ENCODE results near the gene IDUA.
"Not testable (repeated sequence)": the region's sequence is repeated elsewhere in the genome, so short reads cannot be mapped to it uniquely, and the experiment has no call there.

IDUA gene

DNA sequence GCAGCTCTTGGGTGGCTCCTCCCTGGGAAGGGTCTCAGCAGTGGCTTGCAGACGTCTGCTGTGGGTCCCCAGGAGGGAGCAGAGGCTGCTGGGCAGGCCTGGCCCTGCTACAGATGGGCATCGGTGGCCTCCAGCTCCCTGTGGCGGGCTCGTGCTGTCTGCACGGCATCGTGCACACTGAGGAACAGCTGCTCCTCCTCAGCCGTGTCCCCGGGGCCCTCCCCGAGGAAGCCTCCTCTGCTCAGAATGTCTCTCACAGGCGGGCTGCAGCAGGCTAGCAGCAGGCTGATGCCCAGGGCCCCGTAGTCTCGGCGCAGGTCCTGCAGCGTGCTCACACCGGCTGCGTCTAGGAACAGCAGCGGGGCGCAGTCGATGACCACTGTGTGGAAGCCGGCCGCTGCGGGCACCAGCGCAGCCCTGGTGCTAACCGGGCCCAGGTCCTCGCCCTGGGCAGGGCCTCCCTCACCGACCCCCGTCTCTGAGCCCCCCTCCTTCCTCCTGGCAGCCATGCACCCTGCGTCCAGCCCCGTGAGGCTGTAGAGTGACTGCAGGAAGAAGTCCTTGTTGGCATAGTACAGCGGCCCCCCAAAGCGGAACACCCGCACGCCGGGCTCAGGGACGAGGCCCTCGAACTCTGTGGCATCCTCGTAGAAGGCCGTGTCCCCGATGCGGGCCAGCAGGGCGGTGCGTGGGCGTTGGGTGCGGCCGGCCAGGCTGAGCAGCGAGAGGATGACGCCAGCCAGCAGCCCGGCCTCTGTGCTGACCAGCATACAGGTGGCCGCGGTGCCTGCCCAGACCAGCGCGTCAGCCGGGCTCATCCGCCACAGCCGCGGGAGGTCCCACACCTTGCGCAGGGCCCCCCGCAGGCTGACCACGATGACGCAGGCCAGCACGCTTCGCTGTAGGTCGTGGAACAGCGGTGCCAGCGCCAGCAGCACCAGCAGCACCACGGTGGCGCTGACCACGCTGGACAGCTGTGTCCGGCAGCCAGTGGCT is 2.2 kb downstream of the IDUA start:
- DNase-seq: no peak

GRCh38 chr4:989722-990471 is 3.1 kb downstream of the IDUA start:
- no peak for DNase-seq

DNA sequence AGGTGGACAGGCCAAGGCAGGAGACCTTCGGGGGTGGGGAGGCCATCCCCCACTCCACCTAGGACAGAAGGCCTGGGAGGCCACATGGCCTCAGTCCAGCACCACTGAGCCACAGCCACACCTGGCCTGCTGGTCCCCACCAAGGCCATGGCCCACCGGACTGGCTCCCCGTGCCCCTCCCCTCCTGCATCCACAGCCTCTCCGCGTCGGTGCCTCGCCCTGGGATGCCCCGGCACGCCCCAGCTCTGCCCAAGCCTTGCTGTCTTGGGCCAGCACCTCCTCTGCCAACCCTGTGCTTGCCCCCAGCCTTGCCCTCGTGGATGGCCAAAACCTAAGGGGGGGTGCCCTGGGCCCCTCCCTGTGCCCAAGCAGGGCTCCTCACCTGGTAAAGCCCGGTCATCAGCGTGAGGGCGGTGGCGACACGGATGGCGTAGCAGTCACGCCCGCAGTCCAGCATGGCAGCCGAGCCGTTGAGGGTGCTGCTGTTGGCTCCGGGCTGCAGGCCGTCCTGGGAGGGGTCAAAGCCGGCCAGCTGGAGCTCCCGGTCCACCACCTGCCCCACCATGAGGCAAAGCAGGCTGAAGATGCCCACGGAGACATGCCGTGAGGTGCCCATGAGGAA is 4.0 kb downstream of the IDUA start:
- DNase-seq: no peak

DNA sequence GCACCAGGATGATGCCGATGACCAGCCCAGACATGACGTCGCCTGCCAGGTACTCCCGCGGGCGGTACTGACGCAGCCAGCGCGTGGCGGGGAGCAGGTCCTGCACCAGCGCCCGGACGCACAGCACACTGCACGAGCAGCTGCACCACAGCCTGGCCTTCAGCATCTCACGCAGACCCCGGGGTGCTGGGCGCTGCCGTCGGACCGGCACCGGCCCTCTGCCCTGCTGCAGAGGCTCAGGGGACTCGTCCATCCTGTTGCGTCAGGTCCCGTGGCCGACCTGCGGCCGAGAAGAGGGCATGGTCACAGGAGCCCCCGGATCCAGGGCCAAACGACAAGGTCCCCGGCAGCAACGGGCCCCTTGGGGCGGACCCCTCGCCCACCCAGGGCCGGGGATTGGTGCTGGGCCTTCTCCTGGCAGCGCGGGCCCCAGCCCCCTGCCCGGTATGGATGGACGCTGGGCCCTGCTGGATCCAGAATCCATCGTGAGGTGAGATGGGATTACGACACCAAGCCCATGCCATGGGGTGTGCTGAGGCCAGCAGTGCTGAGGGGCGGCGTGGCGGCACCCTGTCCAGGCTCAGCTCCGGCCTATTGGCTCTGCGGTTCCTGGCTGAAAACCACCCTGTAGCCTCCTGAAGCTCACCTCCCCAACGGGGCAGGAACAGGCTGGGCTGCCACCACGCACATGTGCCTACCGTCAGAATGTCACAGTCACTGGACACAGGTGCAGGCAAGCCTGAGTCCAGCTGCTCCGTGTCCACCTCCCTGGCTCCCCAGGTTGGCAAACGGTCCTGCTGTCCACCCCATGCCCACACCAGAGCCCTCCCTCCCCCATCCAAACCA is 4.8 kb downstream of the IDUA start:
- no peak for DNase-seq

DNA sequence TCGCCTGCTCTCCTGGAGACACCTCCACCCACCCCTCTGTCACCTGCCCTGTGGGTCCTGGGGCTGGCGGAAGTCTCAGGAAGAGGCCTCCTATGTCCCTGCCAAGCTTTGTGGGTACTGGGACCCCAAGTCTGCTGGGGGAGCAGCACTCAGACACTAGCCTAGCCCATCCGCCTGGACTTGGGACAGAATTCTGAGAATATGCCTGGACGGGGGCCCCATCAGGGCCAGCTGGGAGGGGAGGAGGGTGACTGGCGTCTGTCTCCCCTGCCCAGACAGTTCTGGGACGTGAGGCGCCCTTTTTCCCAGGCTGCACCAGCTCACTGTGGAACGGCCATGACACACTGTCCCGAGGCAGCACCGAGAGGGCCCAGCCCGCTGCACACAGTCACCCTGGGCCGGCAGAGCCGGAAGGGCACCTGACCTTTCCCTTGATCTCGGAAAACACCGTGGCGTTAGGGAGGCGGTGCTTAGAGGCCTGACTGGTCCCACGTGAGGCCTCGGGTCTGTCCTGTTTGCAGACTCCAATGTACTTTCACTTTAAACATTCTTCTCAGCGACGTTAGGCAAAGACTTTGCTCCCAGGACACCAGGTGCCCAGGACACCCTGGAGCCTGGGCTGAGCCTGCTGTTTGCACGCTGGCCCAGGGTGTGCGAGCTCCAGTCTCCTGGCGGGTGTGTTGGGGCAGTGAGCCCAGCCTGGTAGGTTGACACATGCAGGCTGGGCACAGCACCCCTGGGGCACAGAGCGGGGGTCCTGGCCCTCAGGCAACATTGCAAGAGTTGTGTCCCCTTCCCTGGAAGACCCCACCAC is 5.7 kb downstream of the IDUA start:
- DNase-seq: no peak

DNA sequence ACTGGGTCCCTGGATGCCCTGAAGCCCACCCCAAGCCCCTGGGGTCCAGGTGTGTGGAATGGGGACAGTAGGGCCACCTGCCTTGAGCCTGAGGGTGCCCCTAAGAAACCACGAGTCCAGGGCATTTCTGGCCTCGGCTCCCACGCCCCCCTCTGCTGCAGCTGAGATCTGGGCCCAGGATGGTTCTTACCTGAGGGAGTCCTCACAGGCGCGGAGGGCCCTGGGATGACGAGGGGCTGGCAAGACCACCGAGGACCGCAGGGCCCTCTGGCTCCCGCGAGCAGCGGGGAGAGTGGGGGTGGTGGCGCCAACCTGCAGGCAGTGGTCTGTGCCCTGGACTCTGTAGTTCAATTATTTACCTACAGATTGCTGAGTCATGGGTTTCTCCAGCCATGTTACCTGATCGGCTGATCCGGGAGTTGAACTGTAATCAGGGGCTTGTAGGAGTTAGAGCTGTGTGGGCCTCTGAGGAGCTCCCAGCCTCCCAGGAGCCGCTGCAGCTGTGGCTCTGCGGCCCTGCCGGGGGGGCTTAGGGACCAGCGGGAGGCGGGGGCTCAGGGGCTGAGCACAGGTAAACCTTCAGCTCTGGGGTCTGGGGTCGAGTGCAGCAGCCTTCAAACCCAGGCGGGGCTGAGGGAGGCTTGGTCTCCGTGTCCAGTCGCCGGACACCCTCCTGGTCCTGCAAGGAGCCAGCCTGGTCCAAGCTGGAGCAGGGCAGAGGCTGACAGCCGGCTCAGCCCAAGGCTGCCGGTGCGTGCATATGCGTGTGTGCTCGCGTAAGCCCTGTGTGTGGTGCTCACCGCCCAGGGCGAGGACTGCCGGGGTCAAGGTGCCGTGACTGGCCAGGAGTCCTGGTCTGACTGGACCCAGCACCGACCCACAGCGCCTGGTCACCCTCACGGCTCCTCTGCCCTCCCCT is 6.5 kb downstream of the IDUA start, which contains the start of gene SLC26A1:
TSS of gene SLC26A1 (minus strand) at position 294 of the 919 bp plus-strand sequence. CDS start 1,701 bp downstream, outside the sequence.
- DNase-seq: no peak

GRCh38 chr4:995311-996026 is 8.6 kb downstream of the IDUA start:
- no peak for DNase-seq

GRCh38 chr4:996030-996996 is 9.5 kb downstream of the IDUA start:
- DNase-seq: no peak

GRCh38 chr4:996997-997374 is 10.1 kb downstream of the IDUA start:
- DNase-seq: no peak

DNA sequence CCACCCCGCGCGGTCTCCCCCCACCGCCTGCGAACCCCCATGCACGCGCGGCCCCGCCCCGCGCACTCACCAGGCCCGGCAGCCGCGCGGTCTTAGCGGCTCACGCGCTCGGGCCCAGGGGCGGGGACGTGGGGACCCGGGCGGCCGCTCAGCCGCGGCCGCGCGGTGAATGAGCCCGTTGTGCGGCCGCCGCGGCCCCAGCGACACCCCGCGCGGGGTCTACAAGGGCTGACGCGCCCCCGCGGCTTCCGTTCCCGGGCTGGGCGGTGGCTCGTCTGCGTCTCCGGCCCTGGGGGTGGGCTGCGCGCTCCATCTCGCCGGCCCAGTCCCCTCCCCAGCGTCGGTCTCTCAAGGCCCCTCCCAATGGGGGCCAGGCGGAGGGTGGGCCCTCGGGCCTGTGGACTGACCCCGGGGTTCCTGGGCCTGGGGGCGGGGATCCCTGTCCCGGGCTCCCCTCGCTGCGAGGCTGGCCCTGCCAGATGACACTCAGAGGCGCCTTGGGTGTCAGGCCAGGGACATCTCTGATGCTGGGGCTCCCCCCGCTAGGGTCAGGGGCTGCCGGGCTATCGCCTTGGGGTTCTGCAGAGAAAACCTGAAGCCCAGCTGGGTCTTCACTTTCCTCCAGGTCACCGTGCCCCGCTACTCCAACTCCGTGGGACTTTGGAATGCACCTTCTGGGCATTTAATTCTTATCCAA is 10.7 kb downstream of the IDUA start:
- no peak for DNase-seq

- no peak for DNase-seq
Observed at GRCh38 chr4:998096-998691, 11.3 kb downstream of the IDUA start.

- not testable (repeated sequence) for DNase-seq
Observed at GRCh38 chr4:999240-999863, 12.5 kb downstream of the IDUA start.

DNA sequence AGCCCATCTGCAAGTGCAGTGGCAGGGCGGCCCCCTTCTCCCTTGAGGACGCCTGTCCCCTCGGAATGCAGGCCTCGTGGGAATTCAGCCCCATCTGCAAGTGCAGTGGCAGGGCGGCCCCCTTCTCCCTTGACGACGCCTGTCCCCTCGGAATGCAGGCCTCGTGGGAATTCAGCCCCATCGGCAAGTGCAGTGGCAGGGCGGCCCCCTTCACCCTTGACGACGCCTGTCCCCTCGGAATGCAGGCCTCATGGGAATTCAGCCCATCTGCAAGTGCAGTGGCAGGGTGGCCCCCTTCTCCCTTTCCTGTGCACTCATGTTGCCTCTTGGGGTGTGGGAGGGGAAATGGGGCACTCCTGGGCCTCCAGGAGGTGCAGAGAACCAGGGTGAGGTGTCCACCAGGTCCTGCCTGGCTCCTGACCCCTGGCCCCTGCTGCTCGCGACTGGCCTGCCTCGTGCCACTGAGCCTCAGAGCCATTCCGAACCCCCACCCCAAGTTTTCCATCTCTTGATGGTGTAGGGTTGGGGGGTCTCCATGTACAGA is 13.1 kb downstream of the IDUA start:
- no peak for DNase-seq

DNA sequence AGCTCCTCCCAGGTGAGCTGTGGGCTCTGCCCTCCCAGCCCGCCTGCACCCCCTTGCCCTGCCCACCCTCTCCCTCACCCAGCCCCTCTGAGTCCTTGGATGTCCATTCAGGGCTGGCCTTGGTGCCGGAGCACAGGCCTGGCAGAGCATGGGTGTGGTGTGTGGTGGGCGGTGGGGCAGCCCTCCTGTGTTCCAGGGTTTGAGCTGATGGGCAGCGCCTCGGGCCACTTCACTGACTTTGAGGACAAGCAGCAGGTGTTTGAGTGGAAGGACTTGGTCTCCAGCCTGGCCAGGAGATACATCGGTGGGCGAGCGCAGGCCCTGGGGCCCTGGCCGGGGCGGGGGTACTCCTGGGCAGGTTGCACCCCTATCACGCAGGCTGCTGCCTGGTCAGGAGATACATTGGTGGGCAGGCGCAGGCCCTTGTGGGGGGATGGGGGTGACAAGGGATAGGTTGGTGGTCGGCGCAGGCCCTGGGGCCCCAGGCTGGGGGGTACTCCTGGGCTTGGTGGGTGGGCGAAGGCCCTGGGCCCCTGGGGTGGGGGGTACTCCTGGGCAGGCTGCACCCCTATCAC is 13.9 kb downstream of the IDUA start:
- DNase-seq: no peak

- DNase-seq: no peak
Observed at GRCh38 chr4:1001561-1002130, 14.8 kb downstream of the IDUA start.

GRCh38 chr4:1002131-1002630 is 15.3 kb downstream of the IDUA start:
- no peak for DNase-seq
